Left cardiac atrium (tissue), 4 donors: ENCODE measurements around the gene TRIM49. TPM values are rescaled to one million over a fixed set of nuclear protein-coding genes. Genes with fewer than 3 reads are reported as not detected.
"Not testable (repeated sequence)": the region's sequence is repeated elsewhere in the genome, so short reads cannot be mapped to it uniquely, and the experiment has no call there.

ENCODE experiments used
- ATAC-seq, 2 donors: fragments of 200-7000 bp; cut with Tn5 transposase; one replicate each; pipeline ENCODE4 v1.9.1; 2020; ENCODE audit warnings: mild to moderate bottlenecking in 2 of 2, moderate library complexity in 2 of 2
- DNase-seq: peaks from one replicate; pipeline ENCODE4 v3.0.0-alpha.2; 2020
- intact Hi-C, 2 donors: fragments of 100-400 bp; cut with DNase I; formaldehyde crosslinking; loops; one replicate each; pipeline versions ENCODE4 v1.14.1 to v1.15.1; 2022 to 2023
- long read RNA-seq: library from polyadenylated mRNA; unstranded; transcript quantifications from one replicate; pipeline ENCODE4 v2.0.0, GENCODE V29; 2021
- total RNA-seq, 2 donors: library from RNA; stranded (reverse); fragmentation: NEBNext Ultra II Directional; extraction: Animal tissue kit (Norgen Biotek cat#: 25700); gene quantifications; one replicate each; pipeline ENCODE4 v1.2.1, GENCODE V29; 2021
- donor health status: DM: no; HTN: yes; CAD: no.
- donor health status: DM: no; HTN: yes; CAD: no; lungs with severe emphysema.
- donor health status: DM: yes; HTN: yes; CAD: no.
- donor health status: Dilated cardiomyopathy.

The TRIM49 gene
- total RNA-seq: not detected
- long read RNA-seq: 0 reads

GRCh38 chr11:89808475-89808874, at the start of gene TRIM49:
TRIM49 (minus strand) TSS chr11:89808575; CDS start chr11:89804469, 4,106 bp downstream.
- DNase-seq, intact Hi-C loops: not testable (repeated sequence)

GRCh38 chr11:89826694-89827093, 18.3 kb upstream of the TRIM49 start:
- ATAC-seq: not testable (repeated sequence)

More at GRCh38 chr11:89808475-89808874, at the start of gene TRIM49:
- not testable (repeated sequence) for ATAC-seq

GRCh38 chr11:89820008-89820407, 11.6 kb upstream of the TRIM49 start:
- intact Hi-C loops, DNase-seq, ATAC-seq: not testable (repeated sequence)

More at GRCh38 chr11:89826694-89827093, 18.3 kb upstream of the TRIM49 start:
- DNase-seq, intact Hi-C loops: not testable (repeated sequence)

GRCh38 chr11:89813535-89813934, 5.2 kb upstream of the TRIM49 start:
- intact Hi-C loops, ATAC-seq, DNase-seq: not testable (repeated sequence)

- intact Hi-C loops, DNase-seq, ATAC-seq: not testable (repeated sequence)
Measured at GRCh38 chr11:89787506-89788063, 20.8 kb downstream of the TRIM49 start.

GRCh38 chr11:89785726-89786125, 22.6 kb downstream of the TRIM49 start:
- ATAC-seq, DNase-seq, intact Hi-C loops: not testable (repeated sequence)

GRCh38 chr11:89750822-89751221, 57.6 kb downstream of the TRIM49 start:
- intact Hi-C loops, DNase-seq, ATAC-seq: not testable (repeated sequence)

Other genes with a start within 250 kb of the TRIM49 start
- gene TRIM77, start 98.3 kb downstream of the TRIM49 start, total RNA-seq: not detected
- not detected for gene TRIM64B, start 69.9 kb upstream of the TRIM49 start, total RNA-seq
- gene TRIM49D1, start 113.7 kb upstream of the TRIM49 start, total RNA-seq: not detected
- gene TRIM49D2, start 115.5 kb upstream of the TRIM49 start, total RNA-seq: not detected
- not detected for gene TRIM64, start 157.5 kb upstream of the TRIM49 start, total RNA-seq
- not detected for gene TRIM49C, start 222.5 kb upstream of the TRIM49 start, total RNA-seq